Airway epithelial cell (primary cell): ENCODE data around the gene TAF6. TPM values are rescaled to one million over a fixed set of nuclear protein-coding genes. Genes with fewer than 3 reads are reported as not detected.

ENCODE experiments used
- total RNA-seq: library from RNA; depleted of rRNA; stranded (reverse); fragments of >200 nt; gene quantifications from 2 replicates; pipeline ENCODE4 v1.2.3, GENCODE V29; 2015

TAF6 gene
- 35.9 and 36.7 TPM in 2 replicates for total RNA-seq

GRCh38 chr7:100119072-100119969 lies at the start of gene TAF6, which contains the start of gene CNPY4:
Gene TAF6, minus strand, starts transcription at chr7:100119358. Its CDS starts 5,149 bp downstream, at chr7:100114209.
Gene CNPY4, plus strand, starts transcription at chr7:100119634. Its CDS starts 111 bp downstream, at chr7:100119745.

GRCh38 chr7:100158229-100159098 lies 39.3 kb upstream of the TAF6 start, which contains the start of gene TRAPPC14:
Gene TRAPPC14, minus strand, starts transcription at chr7:100158723. Its CDS starts 224 bp downstream, at chr7:100158499.

GRCh38 chr7:100148559-100149328 lies 29.6 kb upstream of the TAF6 start, which contains the start of gene LAMTOR4:
Gene LAMTOR4, plus strand, starts transcription at chr7:100148918. Its CDS starts 55 bp downstream, at chr7:100148973.

GRCh38 chr7:100126931-100127865 lies 8.0 kb upstream of the TAF6 start, which contains the start of gene MBLAC1:
Gene MBLAC1, plus strand, starts transcription at chr7:100126967. Its CDS starts 429 bp downstream, at chr7:100127396.

GRCh38 chr7:100101016-100101862 lies 17.9 kb downstream of the TAF6 start, which contains the start of the genes AP4M1 and MCM7:
Gene AP4M1, plus strand, starts transcription at chr7:100101643. Its CDS starts 72 bp downstream, at chr7:100101715.
Gene MCM7, minus strand, starts transcription at chr7:100101397. Its CDS starts 103 bp downstream, at chr7:100101294.

GRCh38 chr7:100088621-100089457 lies 30.3 kb downstream of the TAF6 start, which contains the start of gene COPS6:
Gene COPS6, plus strand, starts transcription at chr7:100088969. Its CDS starts 22 bp downstream, at chr7:100088991.

GRCh38 chr7:100081535-100082102 lies 37.5 kb downstream of the TAF6 start, which contains the start of gene ZNF3:
Gene ZNF3, minus strand, starts transcription at chr7:100081723. Its CDS starts 4,366 bp downstream, at chr7:100077357.

Other genes starting within 250 kb of the TAF6 start
- not detected in 2 replicates for gene OR2AE1, start 242.3 kb downstream of the TAF6 start, total RNA-seq
- 16.1 and 16.9 TPM in 2 replicates for gene TRIM4, start 199.8 kb downstream of the TAF6 start, total RNA-seq
- not detected in 2 replicates for gene GJC3, start 189.7 kb downstream of the TAF6 start, total RNA-seq
- gene AZGP1, start 143.3 kb downstream of the TAF6 start, total RNA-seq: 0.21 TPM in 1 of 2 replicates, not detected in the other
- 13.6 and 19.1 TPM in 2 replicates for gene ZKSCAN1, start 103.8 kb downstream of the TAF6 start, total RNA-seq
- gene ZSCAN21, start 69.6 kb downstream of the TAF6 start, total RNA-seq: 7.9 and 11.6 TPM in 2 replicates
- 11.8 and 17.4 TPM in 2 replicates for gene ZNF3, start 37.6 kb downstream of the TAF6 start, total RNA-seq
- 46.7 and 56.3 TPM in 2 replicates for gene COPS6, start 30.4 kb downstream of the TAF6 start, total RNA-seq
- gene MCM7, start 18.0 kb downstream of the TAF6 start, total RNA-seq: 121 and 137 TPM in 2 replicates
- 16.7 and 19.3 TPM in 2 replicates for gene AP4M1, start 17.7 kb downstream of the TAF6 start, total RNA-seq
- 4.8 and 7.4 TPM in 2 replicates for gene CNPY4, start 276 bp upstream of the TAF6 start, total RNA-seq
- 2.1 and 2.6 TPM in 2 replicates for gene MBLAC1, start 7.6 kb upstream of the TAF6 start, total RNA-seq
- 201 and 230 TPM in 2 replicates for gene LAMTOR4, start 29.6 kb upstream of the TAF6 start, total RNA-seq
- gene TRAPPC14, start 39.4 kb upstream of the TAF6 start, total RNA-seq: 12.1 and 14.2 TPM in 2 replicates
- 2.4 and 2.7 TPM in 2 replicates for gene GAL3ST4, start 49.3 kb upstream of the TAF6 start, total RNA-seq
- gene GPC2, start 58.0 kb upstream of the TAF6 start, total RNA-seq: 1.9 and 2.5 TPM in 2 replicates
- 0.07 and 0.14 TPM in 2 replicates for gene STAG3, start 58.6 kb upstream of the TAF6 start, total RNA-seq
- not detected in 2 replicates for gene PVRIG, start 100.6 kb upstream of the TAF6 start, total RNA-seq
- not detected in 2 replicates for gene SPDYE3, start 188.3 kb upstream of the TAF6 start, total RNA-seq
- gene PILRB, start 238.8 kb upstream of the TAF6 start, total RNA-seq: 9.0 and 10.6 TPM in 2 replicates